PC-9 (cell line): Measurements from ENCODE around the gene EPHB1. TPM values are rescaled to one million over a fixed set of nuclear protein-coding genes. Genes with fewer than 3 reads are reported as not detected.
"Not testable (repeated sequence)": the region's sequence is repeated elsewhere in the genome, so short reads cannot be mapped to it uniquely, and the experiment has no call there.

Experiments
- BruUV-seq: library from RNA; stranded (reverse); fragments of 400-500 nt; replicated peaks from 2 replicates; lab custom pipeline; 2021; lab: Mats Ljungman, UMichigan
- CTCF ChIA-PET: fragments of 300-600 bp; sonication (Branson Sonifier 250); formaldehyde crosslinking; loops from one replicate; lab custom pipeline; 2022; ENCODE audit warnings: antibody characterized with exemption; lab: Charles Lee
- POLR2A ChIA-PET: fragments of 300-600 bp; sonication (Branson Sonifier 250); formaldehyde crosslinking; loops from one replicate; lab custom pipeline; 2022; ENCODE audit warnings: antibody characterized with exemption; ENCODE audit not compliant: unreplicated experiment; lab: Charles Lee
- DNase-seq, 2 experiments: peaks; one replicate each; pipeline versions ENCODE4 v3.0.0 to v3.0.0-alpha.2; 2015 to 2022; ENCODE audit warnings: mixed read lengths in 1 of 2
- H2AFZ ChIP-seq: fragments of 200-600 bp; sonication (generic); 2 replicates; pipeline ENCODE4 v1.8.1; 2017; ENCODE audit warnings: antibody characterized with exemption
- H3F3A ChIP-seq: fragments of 200-600 bp; sonication (generic); 2 replicates; pipeline ENCODE4 v1.8.1; 2017; ENCODE audit warnings: antibody characterized with exemption, mild to moderate bottlenecking, low read depth; ENCODE audit not compliant: insufficient read depth
- H3K27ac ChIP-seq: fragments of 200-600 bp; sonication (generic); 2 replicates; pipeline ENCODE4 v1.6.1; 2016; ENCODE audit warnings: mixed run types
- H3K27me3 ChIP-seq: fragments of 200-600 bp; sonication (generic); 2 replicates; pipeline ENCODE4 v1.6.1; 2016; ENCODE audit warnings: low read depth, mixed run types; ENCODE audit not compliant: insufficient read depth
- H3K36me3 ChIP-seq: fragments of 200-600 bp; sonication (generic); 2 replicates; pipeline ENCODE4 v1.6.1; 2016; ENCODE audit warnings: low read depth, mixed run types
- H3K4me1 ChIP-seq: fragments of 200-600 bp; sonication (generic); replicated peaks from 2 replicates; pipeline ENCODE4 v1.6.1; 2016; ENCODE audit warnings: mixed run types; ENCODE audit not compliant: insufficient read depth
- H3K4me2 ChIP-seq: fragments of 200-600 bp; sonication (generic); 2 replicates; pipeline ENCODE4 v1.6.1; 2017; ENCODE audit warnings: mixed run types
- H3K4me3 ChIP-seq: fragments of 200-600 bp; sonication (generic); 2 replicates; pipeline ENCODE4 v1.6.1; 2016; ENCODE audit warnings: mixed run types
- H3K79me2 ChIP-seq: fragments of 200-600 bp; sonication (generic); 2 replicates; pipeline ENCODE4 v1.6.1; 2017; ENCODE audit warnings: low read depth, mixed run types
- H3K9me2 ChIP-seq: fragments of 200-600 bp; sonication (generic); 2 replicates; pipeline ENCODE4 v1.8.1; 2017; ENCODE audit warnings: mild to moderate bottlenecking; ENCODE audit not compliant: insufficient read depth
- H3K9me3 ChIP-seq: fragments of 200-600 bp; sonication (generic); 2 replicates; pipeline ENCODE4 v1.8.1; 2016; ENCODE audit warnings: low read depth; ENCODE audit not compliant: insufficient read depth
- H4K20me1 ChIP-seq: fragments of 200-600 bp; sonication (generic); 2 replicates; pipeline ENCODE4 v1.8.1; 2017; ENCODE audit not compliant: insufficient read depth
- EZH2 ChIP-seq: fragments of 200-600 bp; sonication (generic); IDR thresholded peaks from 2 replicates; pipeline ENCODE4 v1.8.0; 2017; ENCODE audit warnings: antibody characterized with exemption, low read depth
- intact Hi-C: fragments of 100-400 bp; cut with micrococcal nuclease; formaldehyde crosslinking; loops from one replicate; pipeline ENCODE4 v1.10.0; 2022; ENCODE audit not compliant: unreplicated experiment
- total RNA-seq: library from RNA; stranded (reverse); gene quantifications from 2 replicates; pipeline ENCODE4 v1.2.3, GENCODE V29; 2021
- TF ChIP-seq, protein P1 (sequence below): fragments of 200-600 bp; sonication (generic); conservative IDR thresholded peaks from 2 replicates; pipeline ENCODE4 v1.6.1; 2017; ENCODE audit warnings: mixed run types, antibody characterized with exemption, mild to moderate bottlenecking, moderate library complexity

Gene EPHB1
- total RNA-seq, 1 experiment from 2014 or later: 0.15 TPM

DNA sequence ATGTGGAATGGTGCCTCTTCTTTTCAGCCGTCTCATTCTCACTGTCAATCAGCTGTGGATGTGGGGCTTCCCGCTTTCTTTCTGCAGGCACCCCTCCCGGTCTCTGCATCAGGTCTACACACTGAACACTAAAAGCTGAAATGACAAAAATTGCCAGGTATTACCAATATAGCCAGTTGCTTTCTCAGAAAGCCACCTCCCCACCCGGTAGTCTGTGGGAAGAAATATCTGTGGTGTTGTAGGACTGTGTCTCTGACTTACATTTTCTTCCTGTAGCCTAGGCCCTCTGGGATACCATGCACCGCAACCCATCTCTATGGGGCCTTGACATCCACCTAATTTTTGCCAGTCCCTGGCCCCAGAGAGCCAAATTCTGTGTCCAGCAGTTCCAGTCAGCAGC lies 19.2 kb upstream of the EPHB1 start:
- ChIA-PET CTCF (no interaction called here), POLR2A (no interaction called here)
- TF ChIP-seq EZH2: no peak
- TF ChIP-seq, protein P1, sequence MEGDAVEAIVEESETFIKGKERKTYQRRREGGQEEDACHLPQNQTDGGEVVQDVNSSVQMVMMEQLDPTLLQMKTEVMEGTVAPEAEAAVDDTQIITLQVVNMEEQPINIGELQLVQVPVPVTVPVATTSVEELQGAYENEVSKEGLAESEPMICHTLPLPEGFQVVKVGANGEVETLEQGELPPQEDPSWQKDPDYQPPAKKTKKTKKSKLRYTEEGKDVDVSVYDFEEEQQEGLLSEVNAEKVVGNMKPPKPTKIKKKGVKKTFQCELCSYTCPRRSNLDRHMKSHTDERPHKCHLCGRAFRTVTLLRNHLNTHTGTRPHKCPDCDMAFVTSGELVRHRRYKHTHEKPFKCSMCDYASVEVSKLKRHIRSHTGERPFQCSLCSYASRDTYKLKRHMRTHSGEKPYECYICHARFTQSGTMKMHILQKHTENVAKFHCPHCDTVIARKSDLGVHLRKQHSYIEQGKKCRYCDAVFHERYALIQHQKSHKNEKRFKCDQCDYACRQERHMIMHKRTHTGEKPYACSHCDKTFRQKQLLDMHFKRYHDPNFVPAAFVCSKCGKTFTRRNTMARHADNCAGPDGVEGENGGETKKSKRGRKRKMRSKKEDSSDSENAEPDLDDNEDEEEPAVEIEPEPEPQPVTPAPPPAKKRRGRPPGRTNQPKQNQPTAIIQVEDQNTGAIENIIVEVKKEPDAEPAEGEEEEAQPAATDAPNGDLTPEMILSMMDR: no peak
- no peaks in the 10 kb centered on the region for H4K20me1 ChIP-seq
- H3K4me1 ChIP-seq: no peaks in the 10 kb centered on the region
- no peak overlapping the region for H2AFZ ChIP-seq
- H3K9me2 ChIP-seq: no peaks in the 10 kb centered on the region
- peaks cover 13% of the 10 kb centered on the region for H3K27me3 ChIP-seq
- intact Hi-C loops: no loop called here
- H3K4me3 ChIP-seq: no peak overlapping the region
- no peaks in the 10 kb centered on the region for H3K36me3 ChIP-seq
- no TSS peak for BruUV-seq
- DNase-seq: no peak
- no peaks in the 10 kb centered on the region for H3F3A ChIP-seq
- H3K9me3 ChIP-seq: no peaks in the 10 kb centered on the region
- no peak overlapping the region for H3K4me2 ChIP-seq
- no peaks in the 10 kb centered on the region for H3K79me2 ChIP-seq
- no peak overlapping the region for H3K27ac ChIP-seq

DNA sequence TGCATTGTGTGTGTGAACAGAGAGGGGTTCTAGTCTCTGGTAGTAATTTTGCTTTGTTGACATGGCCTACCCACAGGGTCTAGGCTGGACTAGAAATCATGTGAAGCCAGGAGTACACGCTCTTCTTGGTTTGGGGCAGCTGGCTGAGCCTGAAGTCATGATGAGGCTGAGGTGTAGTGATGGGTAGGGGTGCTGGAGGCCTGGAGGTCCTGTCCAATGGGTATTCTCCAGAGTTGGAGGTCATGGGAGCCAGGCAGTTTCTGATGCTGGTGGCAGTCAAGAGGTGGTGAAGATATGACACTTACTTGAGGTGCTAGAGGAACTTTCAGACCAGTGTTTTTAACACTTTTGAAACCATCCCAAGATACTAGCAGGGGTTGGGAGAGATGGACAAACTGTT lies 18.5 kb upstream of the EPHB1 start:
- Histone ChIP-seq H3K4me3 (no peak overlapping the region), H2AFZ (no peak overlapping the region), H3K9me3 (no peaks in the 10 kb centered on the region), H3K36me3 (no peaks in the 10 kb centered on the region), H3K4me1 (no peaks in the 10 kb centered on the region), H3K79me2 (no peaks in the 10 kb centered on the region), H4K20me1 (no peaks in the 10 kb centered on the region), H3K27me3 (peaks cover 16% of the 10 kb centered on the region), H3K9me2 (no peaks in the 10 kb centered on the region), H3K27ac (no peak overlapping the region), H3K4me2 (no peak overlapping the region), H3F3A (no peaks in the 10 kb centered on the region)
- no TSS peak for BruUV-seq
- no peak for DNase-seq
- intact Hi-C loops: no loop called here
- ChIA-PET POLR2A (no interaction called here), CTCF (no interaction called here)
- no peak for TF ChIP-seq EZH2
- TF ChIP-seq, protein P1: no peak

DNA sequence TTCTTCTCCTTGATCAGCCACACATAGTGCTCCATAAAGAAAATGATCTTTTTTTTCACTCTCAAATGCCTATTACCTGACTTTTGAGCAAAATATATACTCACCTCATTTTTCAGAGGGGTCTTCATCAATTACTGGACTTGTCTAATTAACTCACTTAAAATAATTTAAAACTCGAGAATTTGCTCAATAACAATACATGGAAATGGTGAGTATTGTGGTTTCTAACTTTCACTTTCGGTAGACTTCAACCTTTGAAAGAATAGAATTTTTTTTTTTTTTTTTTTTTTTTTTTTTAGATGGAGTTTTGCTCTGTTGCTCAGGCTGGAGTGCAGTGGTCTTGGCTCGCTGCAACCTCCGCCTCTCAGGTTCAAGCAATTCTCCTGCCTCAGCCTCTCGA lies 17.7 kb upstream of the EPHB1 start:
- no peaks in the 10 kb centered on the region for H4K20me1 ChIP-seq
- TF ChIP-seq, protein P1: no peak
- TF ChIP-seq EZH2: no peak

DNA sequence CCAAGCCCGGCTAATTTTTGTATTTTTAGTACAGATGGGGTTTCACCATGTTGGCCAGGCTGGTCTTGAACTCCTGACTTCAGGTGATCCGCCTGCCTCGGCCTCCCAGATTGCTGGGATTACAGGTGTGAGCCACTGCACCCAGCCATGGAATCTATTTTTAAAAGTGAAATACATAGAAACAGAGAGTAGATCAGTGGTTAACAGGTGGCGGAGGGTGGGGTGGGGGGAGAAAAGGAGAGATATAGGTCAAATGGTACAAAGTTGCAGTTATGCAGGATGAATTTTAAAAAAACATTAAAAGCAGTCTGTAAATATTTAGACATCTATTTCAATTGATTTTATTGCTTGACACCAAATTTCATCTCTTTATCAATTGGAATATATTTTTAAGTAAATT lies 6.8 kb upstream of the EPHB1 start:
- CTCF ChIA-PET, intact Hi-C loops, H3K4me2 ChIP-seq, H3K36me3 ChIP-seq, H3K4me1 ChIP-seq, H3K4me3 ChIP-seq, BruUV-seq, H3K9me3 ChIP-seq, H2AFZ ChIP-seq, H4K20me1 ChIP-seq, DNase-seq, H3K9me2 ChIP-seq, H3K27ac ChIP-seq, H3F3A ChIP-seq, POLR2A ChIA-PET, H3K79me2 ChIP-seq: not testable (repeated sequence)
- peaks cover 13% of the 10 kb centered on the region; the same call in 1 of the 2 replicates for H3K27me3 ChIP-seq

More for the DNA sequence above, 17.7 kb upstream of the EPHB1 start:
- no peaks in the 10 kb centered on the region for H3K9me2 ChIP-seq
- no peak for DNase-seq
- peaks cover 16% of the 10 kb centered on the region for H3K27me3 ChIP-seq
- H3K4me3 ChIP-seq: no peak overlapping the region
- no peaks in the 10 kb centered on the region for H3K9me3 ChIP-seq
- no peaks in the 10 kb centered on the region for H3K79me2 ChIP-seq
- BruUV-seq: no TSS peak
- no peaks in the 10 kb centered on the region for H3K4me1 ChIP-seq
- H3K27ac ChIP-seq: no peak overlapping the region
- ChIA-PET CTCF (no interaction called here), POLR2A (no interaction called here)
- no peaks in the 10 kb centered on the region for H3F3A ChIP-seq
- no peak overlapping the region for H2AFZ ChIP-seq
- no peak overlapping the region for H3K4me2 ChIP-seq
- no peaks in the 10 kb centered on the region for H3K36me3 ChIP-seq
- intact Hi-C loops: no loop called here
